Spleen (tissue), 11 donors: ENCODE results near the gene SENP1. TPM values are rescaled to one million over a fixed set of nuclear protein-coding genes. Genes with fewer than 3 reads are reported as not detected.

ENCODE experiments used
- DNase-seq: peaks from one replicate; pipeline ENCODE4 v3.0.0-alpha.2; 2020
- H3K27ac ChIP-seq, 8 donors: fragments of 200-600 bp; sonication (generic) in 7 of 8; 1 replicate in 4 of 8; 2 replicates in 4 of 8; pipeline versions ENCODE4 v1.5.0 to v1.8.0; 2016 to 2021; ENCODE audit warnings: inconsistent platforms in 4 of 8, mild to moderate bottlenecking in 4 of 8, moderate library complexity in 1 of 8
- H3K27me3 ChIP-seq, 7 donors: fragments of 200-600 bp; sonication (generic) in 6 of 7; replicated peaks in 1 of 7; 1 replicate in 4 of 7; 2 replicates in 3 of 7; pipeline versions ENCODE4 v1.5.0 to v1.8.0; 2016 to 2021; ENCODE audit warnings: inconsistent platforms in 3 of 7, mild to moderate bottlenecking in 1 of 7
- H3K36me3 ChIP-seq, 6 donors: fragments of 200-600 bp; sonication (generic) in 5 of 6; 1 replicate in 4 of 6; 2 replicates in 2 of 6; pipeline versions ENCODE4 v1.5.0 to v1.8.0; 2016 to 2021; ENCODE audit warnings: inconsistent platforms in 2 of 6
- H3K4me1 ChIP-seq, 6 donors: fragments of 200-600 bp; sonication (generic) in 5 of 6; 1 replicate in 3 of 6; 2 replicates in 3 of 6; pipeline versions ENCODE4 v1.5.0 to v1.8.0; 2016 to 2021; ENCODE audit warnings: inconsistent platforms in 3 of 6
- H3K4me3 ChIP-seq, 8 donors: fragments of 200-600 bp; sonication (generic) in 7 of 8; 1 replicate in 4 of 8; 2 replicates in 4 of 8; pipeline versions ENCODE4 v1.5.0 to v1.8.0; 2016 to 2021; ENCODE audit warnings: inconsistent platforms in 4 of 8, mild to moderate bottlenecking in 4 of 8, moderate library complexity in 2 of 8
- H3K9me3 ChIP-seq, 8 donors: fragments of 200-600 bp; sonication (generic) in 7 of 8; 1 replicate in 4 of 8; 2 replicates in 4 of 8; pipeline versions ENCODE4 v1.5.0 to v1.8.0; 2016 to 2021; ENCODE audit warnings: inconsistent platforms in 4 of 8
- POLR2A ChIP-seq, 3 donors: fragments of 450-650 bp; IDR thresholded peaks; one replicate each; pipeline ENCODE4 v1.5.1; 2017; ENCODE audit warnings: antibody characterized with exemption in 3 of 3, mild to moderate bottlenecking in 1 of 3
- POLR2AphosphoS5 ChIP-seq, 3 donors: sonication (generic); formaldehyde crosslinking; IDR thresholded peaks; one replicate each; pipeline ENCODE4 v1.5.1; 2017; ENCODE audit warnings: antibody characterized with exemption in 3 of 3
- WGBS, 5 donors: extraction: QIAGEN DNeasy Blood & Tissue Kit in 3 of 5; methylation state at CpG; one replicate each; pipeline versions ENCODE4 v1.1.5 to v1.1.7; 2013 to 2018; 5-methylcytosine and 5-hydroxymethylcytosine counted together
- intact Hi-C: fragments of 100-400 bp; cut with DNase I; formaldehyde crosslinking; loops from one replicate; pipeline ENCODE4 v1.15.0; 2023; ENCODE audit warnings: low total_unique reads
- polyA plus RNA-seq, 3 donors: library from polyadenylated mRNA; stranded (reverse); fragments of 200-250 nt; gene quantifications; one replicate each; pipeline ENCODE4 v1.2.1, GENCODE V29; 2013
- total RNA-seq, 7 donors: library from RNA; depleted of rRNA in 3 of 7; stranded (reverse); fragments of >200 nt in 3 of 7; fragmentation: NEBNext Ultra II Directional in 4 of 7; extraction: Animal tissue kit (Norgen Biotek cat#: 25700) in 4 of 7; gene quantifications; one replicate each; pipeline versions ENCODE4 v1.1.0 to v1.2.1, GENCODE V29; 2016 to 2021
- TF ChIP-seq, protein P1 (sequence below), 11 experiments: fragments of 200-600 bp in 7 of 11; fragments of 450-650 bp in 4 of 11; sonication (generic) in 4 of 11; IDR thresholded peaks in 8 of 11; conservative IDR thresholded peaks in 3 of 11; 1 replicate in 7 of 11; 2 replicates in 4 of 11; pipeline versions ENCODE4 v1.4.0 to v1.8.0; 2016 to 2021; ENCODE audit warnings: antibody characterized with exemption in 11 of 11, inconsistent platforms in 4 of 11, mild to moderate bottlenecking in 1 of 11
- donor health status: healthy with polysubstance abuse.
- donor health status: DM: no; HTN: no; CAD: no; lungs with moderate emphysema.
- donor health status: DM: no; HTN: no; CAD: no.
- donor health status: Bipolar disorder and iron deficiency.
- donor health status: healthy.
- donor health status: DM: no; HTN: no; CAD: no.
- donor health status: DM: yes; HTN: yes; CAD: no.

Gene SENP1
- total and polyA plus RNA-seq, 10 donors: 3.7 to 37.4 (median 25.6) TPM

DNA sequence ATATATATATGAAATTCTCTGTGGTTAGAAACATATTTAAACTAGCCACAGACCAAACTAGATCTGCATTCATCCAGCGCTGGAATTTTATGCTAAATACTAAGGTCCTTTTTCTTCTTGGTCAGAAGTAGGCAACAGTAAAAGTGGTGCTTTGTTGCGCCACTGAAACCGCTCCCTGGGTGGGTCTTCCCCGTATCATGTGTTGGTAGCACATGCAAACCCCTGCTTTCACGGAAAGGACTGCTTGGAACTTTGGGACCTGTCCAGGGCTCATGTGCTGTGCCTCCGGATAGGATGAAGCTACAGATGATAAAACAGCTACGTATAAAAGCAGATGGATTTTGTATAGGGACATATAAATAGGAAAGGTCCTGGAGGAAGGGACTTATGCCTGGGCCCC lies 61.5 kb downstream of the SENP1 start:
- TF ChIP-seq, protein P1, sequence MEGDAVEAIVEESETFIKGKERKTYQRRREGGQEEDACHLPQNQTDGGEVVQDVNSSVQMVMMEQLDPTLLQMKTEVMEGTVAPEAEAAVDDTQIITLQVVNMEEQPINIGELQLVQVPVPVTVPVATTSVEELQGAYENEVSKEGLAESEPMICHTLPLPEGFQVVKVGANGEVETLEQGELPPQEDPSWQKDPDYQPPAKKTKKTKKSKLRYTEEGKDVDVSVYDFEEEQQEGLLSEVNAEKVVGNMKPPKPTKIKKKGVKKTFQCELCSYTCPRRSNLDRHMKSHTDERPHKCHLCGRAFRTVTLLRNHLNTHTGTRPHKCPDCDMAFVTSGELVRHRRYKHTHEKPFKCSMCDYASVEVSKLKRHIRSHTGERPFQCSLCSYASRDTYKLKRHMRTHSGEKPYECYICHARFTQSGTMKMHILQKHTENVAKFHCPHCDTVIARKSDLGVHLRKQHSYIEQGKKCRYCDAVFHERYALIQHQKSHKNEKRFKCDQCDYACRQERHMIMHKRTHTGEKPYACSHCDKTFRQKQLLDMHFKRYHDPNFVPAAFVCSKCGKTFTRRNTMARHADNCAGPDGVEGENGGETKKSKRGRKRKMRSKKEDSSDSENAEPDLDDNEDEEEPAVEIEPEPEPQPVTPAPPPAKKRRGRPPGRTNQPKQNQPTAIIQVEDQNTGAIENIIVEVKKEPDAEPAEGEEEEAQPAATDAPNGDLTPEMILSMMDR (IDR thresholded peaks at IDR 0.05 in 8 of 11, conservative IDR thresholded peaks at IDR 0.05 in 3 of 11): no peak
- TF ChIP-seq POLR2AphosphoS5 (IDR thresholded peaks at IDR 0.05) (no peak), POLR2A (IDR thresholded peaks at IDR 0.05) (no peak)
- 91 to 97% (median 94%) methylated on average over 7 of the region's 7 CpGs for WGBS, 5 donors
- Histone ChIP-seq H3K4me1 (no peaks in the 10 kb centered on the region), H3K27me3 (no peaks in the 10 kb centered on the region), H3K27ac (no peak overlapping the region), H3K36me3 (peaks cover 3 to 77% (median 60%) of the 10 kb centered on the region in 6 donors), H3K9me3 (no peaks in the 10 kb centered on the region), H3K4me3 (no peak overlapping the region)
- intact Hi-C loops: no loop called here
- DNase-seq: no peak

- Histone ChIP-seq H3K27ac (no peak overlapping the region), H3K4me1 (no peaks in the 10 kb centered on the region), H3K9me3 (no peaks in the 10 kb centered on the region), H3K36me3 (peaks cover 3 to 71% (median 56%) of the 10 kb centered on the region in 6 donors), H3K27me3 (no peaks in the 10 kb centered on the region), H3K4me3 (no peak overlapping the region)
- intact Hi-C loops: no loop called here
- TF ChIP-seq POLR2A (IDR thresholded peaks at IDR 0.05): no peak
- TF ChIP-seq, protein P1 (IDR thresholded peaks at IDR 0.05 in 8 of 11, conservative IDR thresholded peaks at IDR 0.05 in 3 of 11): no peak
- no peak for TF ChIP-seq POLR2AphosphoS5 (IDR thresholded peaks at IDR 0.05)
- DNase-seq: no peak
- WGBS, 5 donors: 76 to 94% (median 83%) methylated on average over 4 of the region's 4 CpGs
Observed at GRCh38 chr12:48043771-48044170, 62.1 kb downstream of the SENP1 start.

- no peaks in the 10 kb centered on the region for H3K27me3 ChIP-seq
- no peak for DNase-seq
- H3K9me3 ChIP-seq: no peaks in the 10 kb centered on the region
- intact Hi-C loops: no loop called here
- no peak overlapping the region for H3K4me3 ChIP-seq
- peaks cover 3 to 51% (median 38%) of the 10 kb centered on the region in 6 donors for H3K36me3 ChIP-seq
- TF ChIP-seq POLR2A (IDR thresholded peaks at IDR 0.05): no peak
- no peak for TF ChIP-seq POLR2AphosphoS5 (IDR thresholded peaks at IDR 0.05)
- TF ChIP-seq, protein P1 (IDR thresholded peaks at IDR 0.05 in 8 of 11, conservative IDR thresholded peaks at IDR 0.05 in 3 of 11): no peak
- no peak overlapping the region for H3K27ac ChIP-seq
- H3K4me1 ChIP-seq: peaks cover 0 to 14% (median 7%) of the 10 kb centered on the region in 6 donors
- WGBS, 5 donors: 87 to 90% (median 89%) methylated on average over 5 of the region's 5 CpGs
Observed at GRCh38 chr12:48041591-48042423, 64.1 kb downstream of the SENP1 start.

DNA sequence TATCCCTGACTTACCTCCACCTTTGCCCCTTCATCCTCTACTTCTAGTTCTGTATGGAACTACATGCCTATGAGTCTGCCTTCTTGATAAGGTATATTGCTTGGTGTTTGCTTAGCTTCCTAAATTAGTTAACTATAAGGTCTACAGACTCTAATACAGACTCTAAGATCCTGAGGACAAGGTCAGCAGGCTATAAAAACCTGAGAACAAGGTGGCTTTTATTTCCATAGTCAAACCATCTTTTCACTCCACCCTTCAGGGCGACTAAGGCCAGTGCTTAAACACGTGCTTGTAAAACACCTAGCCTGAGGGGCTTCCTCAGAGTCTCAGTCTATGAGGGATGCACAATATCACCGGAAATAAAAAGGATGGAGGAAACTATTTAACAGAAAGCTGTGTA lies 65.5 kb downstream of the SENP1 start:
- Histone ChIP-seq H3K36me3 (peaks cover under 1 to 37% (median 23%) of the 10 kb centered on the region in 6 donors), H3K27me3 (no peaks in the 10 kb centered on the region), H3K4me3 (no peak overlapping the region), H3K27ac (no peak overlapping the region), H3K4me1 (peaks cover 0 to 14% (median 7%) of the 10 kb centered on the region in 6 donors), H3K9me3 (no peaks in the 10 kb centered on the region)
- intact Hi-C loops: no loop called here
- TF ChIP-seq, protein P1 (IDR thresholded peaks at IDR 0.05 in 8 of 11, conservative IDR thresholded peaks at IDR 0.05 in 3 of 11): no peak
- TF ChIP-seq POLR2AphosphoS5 (IDR thresholded peaks at IDR 0.05) (no peak), POLR2A (IDR thresholded peaks at IDR 0.05) (no peak)
- DNase-seq: no peak
- 87 to 93% (median 90%) methylated on average over 3 of the region's 3 CpGs for WGBS, 5 donors
